SU-DHL-6 (cell line): Measurements from ENCODE around the gene PACS1.
"Not testable (repeated sequence)": the region's sequence is repeated elsewhere in the genome, so short reads cannot be mapped to it uniquely, and the experiment has no call there.

Source experiments
- H2AFZ ChIP-seq: fragments of 200-600 bp; sonication (generic); 2 replicates; pipeline ENCODE4 v1.6.1; 2014; ENCODE audit warnings: low read depth, mild to moderate bottlenecking, moderate library complexity, mixed read lengths, antibody characterized with exemption, low read length; ENCODE audit not compliant: severe bottlenecking
- H3F3A ChIP-seq: fragments of 200-600 bp; shearing (Covaris generic); 2 replicates; pipeline ENCODE4 v1.6.0; 2016; ENCODE audit warnings: antibody characterized with exemption, mild to moderate bottlenecking; ENCODE audit not compliant: insufficient read depth
- H3K27ac ChIP-seq: fragments of 200-600 bp; sonication (generic); 2 replicates; pipeline ENCODE4 v1.5.1; 2016; ENCODE audit warnings: low read depth, mild to moderate bottlenecking, low read length, moderate library complexity, mixed read lengths
- H3K27me3 ChIP-seq: fragments of 200-600 bp; sonication (generic), shearing (Covaris generic); 2 replicates; pipeline ENCODE4 v1.6.0; 2014; ENCODE audit warnings: mild to moderate bottlenecking, low read length
- H3K36me3 ChIP-seq: fragments of 200-600 bp; sonication (generic); 2 replicates; pipeline ENCODE4 v1.6.1; 2014; ENCODE audit warnings: mild to moderate bottlenecking, low read length, mixed read lengths
- H3K4me2 ChIP-seq: fragments of 300-600, 200-600 bp; shearing (Covaris generic), sonication (generic); 2 replicates; pipeline ENCODE4 v1.6.0; 2014; ENCODE audit warnings: low read length, low read depth, mild to moderate bottlenecking; ENCODE audit not compliant: poor library complexity, severe bottlenecking
- H3K4me3 ChIP-seq: fragments of 200-600 bp; sonication (generic); 2 replicates; pipeline ENCODE4 v1.5.1; 2014; ENCODE audit warnings: antibody characterized with exemption, low read length, mild to moderate bottlenecking, mixed read lengths; ENCODE audit not compliant: insufficient read depth, poor library complexity, severe bottlenecking
- H3K79me2 ChIP-seq: fragments of 200-600 bp; sonication (generic); 2 replicates; pipeline ENCODE4 v1.6.1; 2014; ENCODE audit warnings: mild to moderate bottlenecking, low read length, moderate library complexity; ENCODE audit not compliant: insufficient read depth
- H3K9ac ChIP-seq: fragments of 200-600 bp; sonication (generic); 2 replicates; pipeline ENCODE4 v1.7.0; 2014; ENCODE audit warnings: mild to moderate bottlenecking, low read length
- H3K9me2 ChIP-seq: fragments of 200-600 bp; sonication (generic); replicated peaks from 2 replicates; pipeline ENCODE4 v1.6.1; 2014; ENCODE audit warnings: low read length; ENCODE audit not compliant: insufficient read depth
- H3K9me3 ChIP-seq: fragments of 200-600 bp; sonication (generic); 2 replicates; pipeline ENCODE4 v1.6.1; 2014; ENCODE audit warnings: low read length, mixed read lengths; ENCODE audit not compliant: insufficient read depth
- H4K20me1 ChIP-seq: fragments of 200-600 bp; sonication (generic); 2 replicates; pipeline ENCODE4 v1.6.1; 2014; ENCODE audit warnings: low read depth, mild to moderate bottlenecking, antibody characterized with exemption, low read length, moderate library complexity, mixed read lengths
- EZH2phosphoT487 ChIP-seq: fragments of 200-600 bp; sonication (generic), shearing (Covaris generic); conservative IDR thresholded peaks from 2 replicates; pipeline ENCODE4 v1.6.1; 2018; ENCODE audit warnings: mild to moderate bottlenecking, antibody characterized with exemption, low read length, moderate library complexity, mixed read lengths
- TF ChIP-seq, protein P1 (sequence below): fragments of 200-600 bp; sonication (generic); IDR thresholded peaks from one replicate; pipeline ENCODE4 v1.5.1; 2017; ENCODE audit warnings: antibody characterized with exemption, mild to moderate bottlenecking, low read length, moderate library complexity; ENCODE audit not compliant: insufficient read depth, poor library complexity, severe bottlenecking

Gene PACS1

DNA sequence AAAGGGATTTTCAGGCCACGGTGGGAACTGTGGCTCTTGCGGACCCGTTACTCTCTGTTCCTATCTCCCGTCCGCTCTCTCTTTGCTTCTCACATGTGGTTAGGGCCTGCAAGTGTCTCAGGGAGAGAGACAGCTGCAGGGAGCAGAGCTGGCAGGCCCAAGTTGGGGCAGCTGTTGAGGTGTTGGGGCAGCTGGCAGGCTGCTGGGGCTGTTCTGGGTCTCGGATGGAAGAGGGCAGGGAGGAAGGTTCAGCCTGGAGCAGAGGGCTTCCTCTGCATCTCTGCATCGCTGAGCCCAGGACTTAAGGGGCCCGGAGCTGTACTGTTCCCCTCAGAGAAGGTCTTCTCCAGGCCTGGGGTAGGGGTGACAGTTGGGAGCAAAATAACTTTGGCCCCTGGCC lies 205.3 kb downstream of the PACS1 start:
- 0 out of 2 replicates have a peak, but pooled peaks cover 5% of the 10 kb centered on the region for H3K36me3 ChIP-seq

DNA sequence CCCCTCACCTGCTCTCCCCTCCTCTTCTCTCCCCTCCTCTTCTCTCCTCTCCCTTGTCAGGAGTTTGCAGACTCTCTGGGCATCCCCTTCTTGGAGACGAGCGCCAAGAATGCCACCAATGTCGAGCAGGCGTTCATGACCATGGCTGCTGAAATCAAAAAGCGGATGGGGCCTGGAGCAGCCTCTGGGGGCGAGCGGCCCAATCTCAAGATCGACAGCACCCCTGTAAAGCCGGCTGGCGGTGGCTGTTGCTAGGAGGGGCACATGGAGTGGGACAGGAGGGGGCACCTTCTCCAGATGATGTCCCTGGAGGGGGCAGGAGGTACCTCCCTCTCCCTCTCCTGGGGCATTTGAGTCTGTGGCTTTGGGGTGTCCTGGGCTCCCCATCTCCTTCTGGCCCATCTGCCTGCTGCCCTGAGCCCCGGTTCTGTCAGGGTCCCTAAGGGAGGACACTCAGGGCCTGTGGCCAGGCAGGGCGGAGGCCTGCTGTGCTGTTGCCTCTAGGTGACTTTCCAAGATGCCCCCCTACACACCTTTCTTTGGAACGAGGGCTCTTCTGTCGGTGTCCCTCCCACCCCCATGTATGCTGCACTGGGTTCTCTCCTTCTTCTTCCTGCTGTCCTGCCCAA lies 206.0 kb downstream of the PACS1 start:
- Histone ChIP-seq H3K9me2 (no peaks in the 10 kb centered on the region), H3K4me2 (no peak overlapping the region), H3K4me3 (no peak overlapping the region), H3K27ac (no peak overlapping the region), H3K9ac (no peak overlapping the region), H2AFZ (no peak overlapping the region), H3K79me2 (no peaks in the 10 kb centered on the region), H3K9me3 (no peaks in the 10 kb centered on the region), H3K27me3 (no peaks in the 10 kb centered on the region), H3F3A (peaks cover 2% of the 10 kb centered on the region; the same call in 1 of the 2 replicates), H4K20me1 (no peaks in the 10 kb centered on the region; the same call in 1 of the 2 replicates), H3K36me3 (0 out of 2 replicates have a peak, but pooled peaks cover 5% of the 10 kb centered on the region)
- TF ChIP-seq, protein P1, sequence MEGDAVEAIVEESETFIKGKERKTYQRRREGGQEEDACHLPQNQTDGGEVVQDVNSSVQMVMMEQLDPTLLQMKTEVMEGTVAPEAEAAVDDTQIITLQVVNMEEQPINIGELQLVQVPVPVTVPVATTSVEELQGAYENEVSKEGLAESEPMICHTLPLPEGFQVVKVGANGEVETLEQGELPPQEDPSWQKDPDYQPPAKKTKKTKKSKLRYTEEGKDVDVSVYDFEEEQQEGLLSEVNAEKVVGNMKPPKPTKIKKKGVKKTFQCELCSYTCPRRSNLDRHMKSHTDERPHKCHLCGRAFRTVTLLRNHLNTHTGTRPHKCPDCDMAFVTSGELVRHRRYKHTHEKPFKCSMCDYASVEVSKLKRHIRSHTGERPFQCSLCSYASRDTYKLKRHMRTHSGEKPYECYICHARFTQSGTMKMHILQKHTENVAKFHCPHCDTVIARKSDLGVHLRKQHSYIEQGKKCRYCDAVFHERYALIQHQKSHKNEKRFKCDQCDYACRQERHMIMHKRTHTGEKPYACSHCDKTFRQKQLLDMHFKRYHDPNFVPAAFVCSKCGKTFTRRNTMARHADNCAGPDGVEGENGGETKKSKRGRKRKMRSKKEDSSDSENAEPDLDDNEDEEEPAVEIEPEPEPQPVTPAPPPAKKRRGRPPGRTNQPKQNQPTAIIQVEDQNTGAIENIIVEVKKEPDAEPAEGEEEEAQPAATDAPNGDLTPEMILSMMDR, result no peak

More for the DNA sequence above, 205.3 kb downstream of the PACS1 start:
- H3K27ac ChIP-seq, result no peak overlapping the region
- no peak overlapping the region for H3K4me2 ChIP-seq
- no peak overlapping the region for H3K4me3 ChIP-seq
- no peaks in the 10 kb centered on the region for H3K9me2 ChIP-seq
- H3K9ac ChIP-seq, result no peak overlapping the region
- peaks cover 5% of the 10 kb centered on the region for H3K79me2 ChIP-seq
- no peaks in the 10 kb centered on the region for H3F3A ChIP-seq
- no peaks in the 10 kb centered on the region for H3K27me3 ChIP-seq
- no peak for TF ChIP-seq EZH2phosphoT487
- TF ChIP-seq, protein P1, result no peak
- H4K20me1 ChIP-seq, result no peaks in the 10 kb centered on the region; the same call in 1 of the 2 replicates
- H3K9me3 ChIP-seq, result no peaks in the 10 kb centered on the region
- H2AFZ ChIP-seq, result no peak overlapping the region

DNA sequence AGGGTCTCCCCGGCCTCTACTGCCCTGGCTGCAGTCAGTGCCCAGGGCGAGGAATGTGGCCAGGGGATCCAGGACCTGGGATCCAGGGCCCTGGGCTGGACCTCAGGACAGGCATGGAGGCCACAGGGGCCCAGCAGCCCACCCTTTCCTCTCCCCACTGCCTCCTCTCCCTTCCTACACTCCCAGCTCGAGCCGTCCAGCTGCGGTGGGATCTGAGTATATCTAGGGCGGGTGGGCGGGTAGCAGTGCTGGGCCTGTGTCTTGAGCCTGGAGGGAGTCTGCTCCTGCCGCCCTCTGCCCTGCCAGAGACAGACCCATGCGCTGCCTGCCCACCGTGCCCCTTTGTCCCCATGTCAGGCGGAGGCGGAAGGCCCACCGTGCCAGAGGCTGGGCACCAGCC lies 206.5 kb downstream of the PACS1 start:
- H4K20me1 ChIP-seq, H3F3A ChIP-seq, H3K9ac ChIP-seq, H3K9me3 ChIP-seq, H3K27me3 ChIP-seq, H3K27ac ChIP-seq, H3K36me3 ChIP-seq, H3K4me3 ChIP-seq, H3K79me2 ChIP-seq, H2AFZ ChIP-seq, H3K4me2 ChIP-seq, H3K9me2 ChIP-seq: not testable (repeated sequence)

DNA sequence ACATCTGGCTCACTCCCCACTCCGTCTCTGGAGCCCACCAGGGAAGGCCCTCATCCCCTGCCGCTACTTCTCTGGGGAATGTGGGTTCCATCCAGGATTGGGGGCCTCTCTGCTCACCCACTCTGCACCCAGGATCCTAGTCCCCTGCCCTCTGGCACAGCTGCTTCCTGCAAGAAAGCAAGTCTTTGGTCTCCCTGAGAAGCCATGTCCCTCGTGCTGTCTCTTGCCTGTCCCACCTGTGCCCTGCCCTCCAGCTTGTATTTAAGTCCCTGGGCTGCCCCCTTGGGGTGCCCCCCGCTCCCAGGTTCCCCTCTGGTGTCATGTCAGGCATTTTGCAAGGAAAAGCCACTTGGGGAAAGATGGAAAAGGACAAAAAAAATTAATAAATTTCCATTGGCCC lies 207.0 kb downstream of the PACS1 start:
- H3K36me3 ChIP-seq, H3K4me3 ChIP-seq, H3K79me2 ChIP-seq, H4K20me1 ChIP-seq, H2AFZ ChIP-seq, H3K27me3 ChIP-seq, H3K9me2 ChIP-seq, H3K9ac ChIP-seq, H3F3A ChIP-seq, H3K4me2 ChIP-seq, H3K9me3 ChIP-seq, H3K27ac ChIP-seq: not testable (repeated sequence)
